ENCODE data around the gene COA1. TPM values are rescaled to one million over a fixed set of nuclear protein-coding genes. Genes with fewer than 3 reads are reported as not detected.
"Not testable (repeated sequence)": the region's sequence is repeated elsewhere in the genome, so short reads cannot be mapped to it uniquely, and the experiment has no call there.

COA1 gene
- total RNA-seq, 4 donors from 2014 or later = 35.3 to 775 (median 40.0) TPM

DNA sequence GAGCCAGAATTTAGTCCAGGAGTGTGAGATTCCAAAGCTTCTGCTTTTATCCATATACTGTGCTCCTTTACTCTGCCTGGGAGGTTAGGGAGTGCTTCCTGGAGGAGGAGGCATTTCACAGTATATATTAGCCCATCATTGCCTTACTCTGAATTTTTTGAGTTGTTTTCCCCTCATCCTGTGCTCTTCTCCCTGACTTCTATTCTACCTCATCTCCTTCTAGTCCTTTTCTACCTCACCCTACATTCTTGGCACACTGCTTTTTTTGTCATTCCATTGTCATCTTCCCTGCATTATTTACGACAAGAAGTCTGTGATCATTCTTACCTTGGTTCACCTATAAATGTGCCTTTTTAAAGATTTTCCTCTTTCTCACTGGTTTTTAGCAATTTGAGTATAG, 125.1 kb downstream of the COA1 start:
- H3K9me3 ChIP-seq = no peaks in the 10 kb centered on the region
- DNase-seq (ENCODE audit: low spot score in 2 of 2) = no peak
- TF ChIP-seq EP300 (IDR thresholded peaks at IDR 0.05) (no peak), POLR2AphosphoS5 (IDR thresholded peaks at IDR 0.05) (no peak), POLR2A (IDR thresholded peaks at IDR 0.05) (no peak)
- TF ChIP-seq, protein P1, sequence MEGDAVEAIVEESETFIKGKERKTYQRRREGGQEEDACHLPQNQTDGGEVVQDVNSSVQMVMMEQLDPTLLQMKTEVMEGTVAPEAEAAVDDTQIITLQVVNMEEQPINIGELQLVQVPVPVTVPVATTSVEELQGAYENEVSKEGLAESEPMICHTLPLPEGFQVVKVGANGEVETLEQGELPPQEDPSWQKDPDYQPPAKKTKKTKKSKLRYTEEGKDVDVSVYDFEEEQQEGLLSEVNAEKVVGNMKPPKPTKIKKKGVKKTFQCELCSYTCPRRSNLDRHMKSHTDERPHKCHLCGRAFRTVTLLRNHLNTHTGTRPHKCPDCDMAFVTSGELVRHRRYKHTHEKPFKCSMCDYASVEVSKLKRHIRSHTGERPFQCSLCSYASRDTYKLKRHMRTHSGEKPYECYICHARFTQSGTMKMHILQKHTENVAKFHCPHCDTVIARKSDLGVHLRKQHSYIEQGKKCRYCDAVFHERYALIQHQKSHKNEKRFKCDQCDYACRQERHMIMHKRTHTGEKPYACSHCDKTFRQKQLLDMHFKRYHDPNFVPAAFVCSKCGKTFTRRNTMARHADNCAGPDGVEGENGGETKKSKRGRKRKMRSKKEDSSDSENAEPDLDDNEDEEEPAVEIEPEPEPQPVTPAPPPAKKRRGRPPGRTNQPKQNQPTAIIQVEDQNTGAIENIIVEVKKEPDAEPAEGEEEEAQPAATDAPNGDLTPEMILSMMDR (IDR thresholded peaks at IDR 0.05) = no peak
- H3K36me3 ChIP-seq = peaks cover 9% of the 10 kb centered on the region
- H3K27me3 ChIP-seq = no peaks in the 10 kb centered on the region
- peaks cover 13% of the 10 kb centered on the region for H3K4me1 ChIP-seq
- H3K27ac ChIP-seq = no peak overlapping the region
- H3K4me3 ChIP-seq = no peak overlapping the region
- WGBS = 93% methylated on average over 1 of the region's 1 CpG

DNA sequence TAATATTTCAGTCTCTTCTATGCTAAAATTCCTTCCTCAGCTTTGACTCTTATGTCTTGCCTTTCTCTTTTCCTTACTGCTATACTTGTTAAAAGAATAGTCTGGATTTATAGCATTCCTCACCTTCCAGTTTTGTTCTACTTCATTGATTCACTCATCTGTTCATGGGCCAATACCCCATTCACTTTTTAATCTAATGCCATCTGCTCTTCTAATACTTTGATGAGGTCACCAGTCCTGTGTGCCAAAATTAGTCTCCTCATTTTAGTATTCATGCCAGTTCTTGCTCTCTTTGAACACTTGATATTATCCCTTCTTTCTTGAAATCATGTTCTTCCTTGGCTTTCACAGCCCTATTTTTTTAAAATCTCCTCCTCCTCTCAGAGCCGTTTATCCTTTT, 127.1 kb downstream of the COA1 start:
- Histone ChIP-seq H3K4me3 (no peak overlapping the region), H3K27ac (no peak overlapping the region), H3K9me3 (no peaks in the 10 kb centered on the region), H3K4me1 (peaks cover 13% of the 10 kb centered on the region), H3K36me3 (peaks cover 11% of the 10 kb centered on the region), H3K27me3 (no peaks in the 10 kb centered on the region)
- WGBS = 49% methylated on average over 1 of the region's 1 CpG
- DNase-seq (ENCODE audit: low spot score in 2 of 2) = no peak
- TF ChIP-seq, protein P1 (IDR thresholded peaks at IDR 0.05) = no peak
- TF ChIP-seq POLR2AphosphoS5 (IDR thresholded peaks at IDR 0.05) (no peak), EP300 (IDR thresholded peaks at IDR 0.05) (no peak), POLR2A (IDR thresholded peaks at IDR 0.05) (no peak)

DNA sequence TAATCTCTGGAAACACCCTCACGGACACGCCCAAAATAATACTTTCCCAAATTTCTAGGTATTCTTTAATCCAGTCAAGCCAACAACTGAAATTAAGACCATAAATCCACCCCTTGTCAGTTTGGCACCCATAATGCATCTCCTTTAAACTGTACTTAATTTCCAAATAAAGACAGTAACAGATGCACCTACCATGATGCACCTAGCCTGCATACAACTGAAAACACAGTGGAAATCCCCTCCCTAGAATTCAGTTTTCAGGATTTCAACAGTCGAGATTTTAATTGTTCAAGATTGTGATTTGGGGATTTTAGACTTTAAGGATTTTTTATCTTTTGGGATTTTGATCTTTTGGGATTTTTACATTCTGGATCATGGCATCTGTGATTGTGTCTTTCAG, 129.3 kb downstream of the COA1 start:
- Histone ChIP-seq H3K4me1 (peaks cover 13% of the 10 kb centered on the region), H3K36me3 (peaks cover 11% of the 10 kb centered on the region), H3K4me3 (no peak overlapping the region), H3K9me3 (no peaks in the 10 kb centered on the region), H3K27ac (no peak overlapping the region), H3K27me3 (no peaks in the 10 kb centered on the region)
- no peak for DNase-seq (ENCODE audit: low spot score in 2 of 2)
- no peak for TF ChIP-seq POLR2AphosphoS5 (IDR thresholded peaks at IDR 0.05)
- WGBS = 90% methylated on average over 3 of the region's 3 CpGs

DNA sequence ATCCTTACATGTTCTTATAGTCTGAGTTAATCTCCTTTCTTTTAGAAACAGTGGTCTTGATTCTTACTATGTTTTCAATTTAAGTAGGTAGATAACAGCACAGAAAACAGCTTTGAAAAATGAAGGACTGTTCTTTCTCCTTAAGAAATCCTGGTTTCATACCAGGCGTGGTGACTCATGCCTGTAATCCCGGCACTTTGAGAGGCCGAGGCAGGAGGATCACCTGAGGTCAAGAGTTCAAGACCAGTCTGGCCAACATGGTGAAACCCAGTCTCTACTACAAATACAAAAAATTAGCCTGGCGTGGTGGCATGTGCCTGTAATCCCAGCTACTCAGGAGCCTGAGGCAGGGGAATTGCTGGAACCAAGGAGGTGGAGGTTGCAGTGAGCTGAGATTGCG, 132.9 kb downstream of the COA1 start:
- not testable (repeated sequence) for H3K9me3 ChIP-seq
- WGBS = 83% methylated on average over 5 of the region's 5 CpGs
- peaks cover 11% of the 10 kb centered on the region for H3K36me3 ChIP-seq

DNA sequence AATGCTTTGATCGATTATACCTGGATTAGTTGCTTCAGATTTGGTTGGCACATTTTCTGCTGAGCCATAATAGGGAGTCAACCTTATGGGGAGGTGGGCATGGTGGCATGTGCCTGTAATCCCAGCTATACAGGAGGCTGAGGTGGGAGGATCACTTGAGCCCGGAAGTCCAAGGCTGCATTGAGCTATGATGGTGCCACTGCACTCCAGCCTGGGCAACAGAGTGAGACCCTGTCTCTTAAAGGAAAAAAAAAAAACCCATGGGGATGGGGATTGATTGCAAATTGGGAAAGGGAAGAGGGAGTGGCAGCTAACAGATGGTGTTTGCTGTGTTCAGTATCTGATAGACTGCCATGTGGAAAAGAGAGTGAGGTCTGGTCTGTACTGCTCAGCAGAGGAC, 135.3 kb downstream of the COA1 start:
- no peaks in the 10 kb centered on the region for H3K9me3 ChIP-seq
- 85% methylated on average over 2 of the region's 2 CpGs for WGBS
- TF ChIP-seq POLR2A (IDR thresholded peaks at IDR 0.05) (no peak), POLR2AphosphoS5 (IDR thresholded peaks at IDR 0.05) (no peak), EP300 (IDR thresholded peaks at IDR 0.05) (no peak)
- H3K4me1 ChIP-seq = peaks cover 14% of the 10 kb centered on the region
- no peak overlapping the region for H3K4me3 ChIP-seq
- H3K27ac ChIP-seq = no peak overlapping the region
- H3K27me3 ChIP-seq = no peaks in the 10 kb centered on the region
- peaks cover 5% of the 10 kb centered on the region for H3K36me3 ChIP-seq
- no peak for DNase-seq (ENCODE audit: low spot score in 2 of 2)

More for the DNA sequence above, 132.9 kb downstream of the COA1 start:
- H3K4me1 ChIP-seq = peaks cover 12% of the 10 kb centered on the region
- not testable (repeated sequence) for H3K4me3 ChIP-seq; DNase-seq (ENCODE audit: low spot score in 2 of 2); H3K27ac ChIP-seq; H3K27me3 ChIP-seq

DNA sequence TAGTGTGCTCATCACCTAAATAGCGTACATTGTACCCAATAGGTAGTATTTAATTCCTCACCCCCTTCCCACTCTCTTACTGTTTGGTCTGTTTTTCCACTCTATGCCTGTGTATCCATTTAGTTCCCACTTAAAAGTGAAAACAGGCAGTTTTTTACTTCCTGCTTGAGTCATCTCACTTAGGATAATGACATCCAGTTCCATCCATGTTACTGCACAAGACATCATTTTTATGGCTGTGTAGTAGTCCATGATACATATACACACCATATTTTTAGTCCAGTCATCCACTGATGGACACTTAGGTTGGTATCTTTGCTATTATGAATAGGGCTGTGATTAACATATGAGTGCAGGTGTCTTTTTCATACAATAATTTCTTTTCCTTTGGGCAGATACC, 136.3 kb downstream of the COA1 start:
- 94% methylated on average over 1 of the region's 1 CpG for WGBS
- peaks cover 14% of the 10 kb centered on the region for H3K4me1 ChIP-seq
- H3K4me3 ChIP-seq = no peak overlapping the region
- H3K36me3 ChIP-seq = no peaks in the 10 kb centered on the region
- no peak for DNase-seq (ENCODE audit: low spot score in 2 of 2)
- TF ChIP-seq EP300 (IDR thresholded peaks at IDR 0.05) = no peak
- no peak for TF ChIP-seq POLR2AphosphoS5 (IDR thresholded peaks at IDR 0.05)
- TF ChIP-seq POLR2A (IDR thresholded peaks at IDR 0.05) = no peak
- TF ChIP-seq, protein P1 (IDR thresholded peaks at IDR 0.05) = no peak
- no peak overlapping the region for H3K27ac ChIP-seq
- no peaks in the 10 kb centered on the region for H3K27me3 ChIP-seq
- H3K9me3 ChIP-seq = no peaks in the 10 kb centered on the region

DNA sequence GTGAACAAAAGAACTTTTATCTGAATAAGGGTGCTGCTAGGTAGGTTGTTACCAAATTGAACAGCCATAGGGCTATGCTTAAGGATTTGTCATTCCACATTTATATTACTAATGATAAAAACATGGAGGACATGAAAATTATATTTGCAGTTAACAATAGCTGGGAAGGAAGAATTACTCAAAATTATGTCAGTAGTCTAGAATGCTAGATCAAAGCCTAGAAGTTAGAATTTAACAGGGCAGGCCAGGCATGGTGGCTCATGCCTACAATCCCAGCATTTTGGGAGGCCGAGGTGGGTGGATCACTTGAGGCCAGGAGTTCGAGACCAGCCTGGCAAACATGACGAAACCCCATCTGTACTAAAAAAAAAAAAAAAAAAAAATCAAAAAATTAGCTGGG, 137.0 kb downstream of the COA1 start:
- Histone ChIP-seq H3K27me3 (no peaks in the 10 kb centered on the region), H3K27ac (no peak overlapping the region), H3K4me3 (no peak overlapping the region), H3K36me3 (no peaks in the 10 kb centered on the region), H3K9me3 (no peaks in the 10 kb centered on the region), H3K4me1 (peaks cover 14% of the 10 kb centered on the region)
- 100% methylated on average over 3 of the region's 3 CpGs for WGBS
- DNase-seq (ENCODE audit: low spot score in 2 of 2) = no peak
- no peak for TF ChIP-seq POLR2AphosphoS5 (IDR thresholded peaks at IDR 0.05)
- no peak for TF ChIP-seq POLR2A (IDR thresholded peaks at IDR 0.05)
- no peak for TF ChIP-seq EP300 (IDR thresholded peaks at IDR 0.05)
- TF ChIP-seq, protein P1 (IDR thresholded peaks at IDR 0.05) = no peak
